H1 (cell line): ENCODE results near the gene FCMR. TPM values are rescaled to one million over a fixed set of nuclear protein-coding genes. Genes with fewer than 3 reads are reported as not detected.

Experiments used
- CTCF ChIA-PET: fragments of 300-600 bp; sonication (Branson Sonifier 250); formaldehyde crosslinking; loops from one replicate; lab custom pipeline; 2021; ENCODE audit not compliant: partially characterized antibody; lab: Charles Lee
- POLR2A ChIA-PET: fragments of 300-600 bp; sonication (Branson Sonifier 250); formaldehyde crosslinking; loops from one replicate; lab custom pipeline; 2021; ENCODE audit warnings: inconsistent platforms; ENCODE audit not compliant: partially characterized antibody; lab: Charles Lee
- DNase-seq, 2 experiments: peaks; one replicate each; pipeline versions ENCODE4 v3.0.0 to v3.0.0-alpha.2; 2010 to 2022; ENCODE audit warnings: low spot score in 2 of 2, low read depth in 1 of 2, mixed read lengths in 1 of 2
- FAIRE-seq: peaks from 2 replicates; lab custom pipeline; 2011; peaks lifted over from hg19 to GRCh38; lab: Jason Lieb, UNC
- H2AFZ ChIP-seq: 2 replicates; pipeline ENCODE4 v1.8.1; 2012; ENCODE audit warnings: low read length, inconsistent platforms
- H2AK5ac ChIP-seq: 2 replicates; pipeline ENCODE4 v1.6.1; 2013; ENCODE audit warnings: low read depth, low read length
- H2BK120ac ChIP-seq: replicated peaks from 2 replicates; pipeline ENCODE3; 2013; ENCODE audit warnings: low read depth, low read length, inconsistent platforms
- H2BK12ac ChIP-seq: 2 replicates; pipeline ENCODE4 v1.6.1; 2013; ENCODE audit warnings: low read depth, low read length
- H2BK15ac ChIP-seq: 2 replicates; pipeline ENCODE4 v1.6.1; 2013; ENCODE audit warnings: low read length
- H2BK20ac ChIP-seq: 2 replicates; pipeline ENCODE4 v1.6.1; 2013; ENCODE audit warnings: low read length
- H2BK5ac ChIP-seq: 2 replicates; pipeline ENCODE4 v1.6.1; 2013; ENCODE audit warnings: low read depth, low read length
- H3K14ac ChIP-seq: 2 replicates; pipeline ENCODE4 v1.6.1; 2013; ENCODE audit warnings: inconsistent platforms; ENCODE audit not compliant: insufficient read length
- H3K18ac ChIP-seq: 2 replicates; pipeline ENCODE4 v1.6.1; 2013; ENCODE audit warnings: low read length; ENCODE audit errors: extremely low read depth
- H3K23ac ChIP-seq: 2 replicates; pipeline ENCODE4 v1.6.1; 2013; ENCODE audit warnings: inconsistent platforms; ENCODE audit not compliant: insufficient read length
- H3K23me2 ChIP-seq: 2 replicates; pipeline ENCODE4 v1.6.1; 2013; ENCODE audit warnings: low read depth, low read length
- H3K27ac ChIP-seq: 2 replicates; pipeline ENCODE4 v1.6.1; 2011; ENCODE audit warnings: low read depth, low read length, inconsistent platforms
- H3K27me3 ChIP-seq, 4 experiments: replicated peaks in 1 of 4; 1 replicate in 1 of 4; 2 replicates in 3 of 4; pipeline versions ENCODE4 v1.6.1 to v1.8.1; 2011 to 2013; ENCODE audit warnings: low read length in 3 of 4, mild to moderate bottlenecking in 3 of 4, inconsistent platforms in 2 of 4, mixed read lengths in 2 of 4, moderate library complexity in 1 of 4; ENCODE audit not compliant: control insufficient read depth in 3 of 4, insufficient read depth in 3 of 4; ENCODE audit errors: extremely low read depth in 1 of 4
- H3K36me3 ChIP-seq, 4 experiments: 2 replicates each; pipeline versions ENCODE4 v1.6.1 to v1.8.1; 2011 to 2013; ENCODE audit warnings: mild to moderate bottlenecking in 4 of 4, low read length in 3 of 4, moderate library complexity in 2 of 4, control low read depth in 1 of 4, inconsistent platforms in 1 of 4; ENCODE audit not compliant: insufficient read depth in 4 of 4, control insufficient read depth in 2 of 4
- H3K4ac ChIP-seq: replicated peaks from 2 replicates; pipeline ENCODE3; 2013; ENCODE audit warnings: low read length, low read depth, mixed read lengths, inconsistent platforms; ENCODE audit not compliant: insufficient read length
- H3K4me1 ChIP-seq, 4 experiments: replicated peaks in 1 of 4; 1 replicate in 1 of 4; 2 replicates in 3 of 4; pipeline versions ENCODE4 v1.6.1 to v1.8.1; 2011 to 2013; ENCODE audit warnings: low read length in 3 of 4, inconsistent platforms in 2 of 4, mixed read lengths in 1 of 4; ENCODE audit not compliant: insufficient read depth in 4 of 4, control insufficient read depth in 3 of 4
- H3K4me2 ChIP-seq, 2 experiments: 2 replicates each; pipeline versions ENCODE4 v1.6.1 to v1.8.1; 2011 to 2013; ENCODE audit warnings: low read depth in 2 of 2, low read length in 2 of 2, control low read depth in 1 of 2, inconsistent platforms in 1 of 2, mild to moderate bottlenecking in 1 of 2; ENCODE audit not compliant: insufficient read depth in 1 of 2
- H3K4me3 ChIP-seq, 4 experiments: fragments of 200-600, 300-600 bp in 1 of 4; sonication (generic), shearing (Covaris generic), sonication (Bioruptor Twin) in 1 of 4; 2 replicates each; pipeline versions ENCODE4 v1.5.1 to v1.8.1; 2011 to 2016; ENCODE audit warnings: low read length in 4 of 4, low read depth in 3 of 4, control low read depth in 2 of 4, inconsistent platforms in 2 of 4, mild to moderate bottlenecking in 2 of 4, mixed read lengths in 1 of 4, moderate library complexity in 1 of 4; ENCODE audit not compliant: insufficient read depth in 2 of 4; ENCODE audit errors: extremely low read depth in 1 of 4
- H3K56ac ChIP-seq: replicated peaks from 2 replicates; pipeline ENCODE3; 2013; ENCODE audit warnings: low read depth, mild to moderate bottlenecking, mixed read lengths, low read length, inconsistent platforms; ENCODE audit not compliant: insufficient read length
- H3K79me1 ChIP-seq: 2 replicates; pipeline ENCODE4 v1.6.1; 2013; ENCODE audit warnings: low read depth, low read length, control low read depth
- H3K79me2 ChIP-seq, 2 experiments: 2 replicates each; pipeline versions ENCODE4 v1.6.1 to v1.8.1; 2012 to 2013; ENCODE audit warnings: low read length in 2 of 2, mild to moderate bottlenecking in 2 of 2, inconsistent platforms in 1 of 2; ENCODE audit not compliant: insufficient read depth in 2 of 2, control insufficient read depth in 1 of 2
- H3K9ac ChIP-seq, 4 experiments: replicated peaks in 1 of 4; 1 replicate in 1 of 4; 2 replicates in 3 of 4; pipeline versions ENCODE4 v1.6.1 to v1.8.1; 2011 to 2013; ENCODE audit warnings: low read depth in 3 of 4, low read length in 3 of 4, control low read depth in 2 of 4, mild to moderate bottlenecking in 2 of 4, moderate library complexity in 2 of 4, inconsistent platforms in 1 of 4; ENCODE audit errors: extremely low read depth in 1 of 4
- H3K9me3 ChIP-seq, 2 experiments: 2 replicates each; pipeline versions ENCODE4 v1.6.1 to v1.8.1; 2012 to 2013; ENCODE audit warnings: mild to moderate bottlenecking in 2 of 2, moderate library complexity in 2 of 2, control low read depth in 1 of 2, inconsistent platforms in 1 of 2, low read depth in 1 of 2, low read length in 1 of 2, mixed read lengths in 1 of 2; ENCODE audit not compliant: insufficient read depth in 2 of 2
- H4K20me1 ChIP-seq, 2 experiments: replicated peaks in 1 of 2; 2 replicates each; pipeline versions ENCODE3 to v1.8.1; 2011 to 2013; ENCODE audit warnings: inconsistent platforms in 2 of 2, low read length in 2 of 2, mild to moderate bottlenecking in 1 of 2; ENCODE audit not compliant: insufficient read depth in 2 of 2, control insufficient read depth in 1 of 2
- H4K5ac ChIP-seq: 2 replicates; pipeline ENCODE4 v1.6.1; 2013; ENCODE audit warnings: low read length, low read depth, mixed read lengths, inconsistent platforms; ENCODE audit not compliant: insufficient read length
- H4K8ac ChIP-seq: 2 replicates; pipeline ENCODE4 v1.8.0; 2013; ENCODE audit warnings: mild to moderate bottlenecking, moderate library complexity, low read length, inconsistent platforms; ENCODE audit not compliant: insufficient read depth; ENCODE audit errors: extremely low read depth
- H4K91ac ChIP-seq: replicated peaks from 2 replicates; pipeline ENCODE3; 2013; ENCODE audit warnings: low read length, mixed read lengths, inconsistent platforms; ENCODE audit not compliant: insufficient read length
- ASH2L ChIP-seq: fragments of 200-600, 300-600 bp; sonication (generic); IDR thresholded peaks from one replicate; pipeline ENCODE4 v1.7.1; 2017; ENCODE audit warnings: low read length
- CBX5 ChIP-seq: fragments of 300-800, 300-1000 bp; sonication (generic); IDR thresholded peaks from 2 replicates; pipeline ENCODE4 v1.7.1; 2016; ENCODE audit warnings: antibody characterized with exemption, low read length, low read depth
- HDAC2 ChIP-seq, 2 experiments: fragments of 300-600 bp in 1 of 2; sonication (generic) in 1 of 2; IDR thresholded peaks; 2 replicates each; pipeline ENCODE4 v1.6.1; 2011 to 2012; ENCODE audit warnings: low read depth in 2 of 2, low read length in 2 of 2, mild to moderate bottlenecking in 2 of 2, moderate library complexity in 2 of 2, borderline replicate concordance in 1 of 2, inconsistent platforms in 1 of 2
- JUND ChIP-seq: IDR thresholded peaks from 2 replicates; pipeline ENCODE4 v1.6.1; 2011; ENCODE audit warnings: mild to moderate bottlenecking, improper control_type of control experiment, low read length
- POU5F1 ChIP-seq: IDR thresholded peaks from 2 replicates; pipeline ENCODE4 v1.6.1; 2011; ENCODE audit warnings: low read depth, mild to moderate bottlenecking, low read length, moderate library complexity
- SP2 ChIP-seq: IDR thresholded peaks from 2 replicates; pipeline ENCODE4 v1.6.1; 2012; ENCODE audit warnings: mild to moderate bottlenecking, low read length, inconsistent platforms
- WGBS, 2 experiments: shearing (Covaris generic) in 1 of 2; methylation state at CpG; one replicate each; pipeline versions ENCODE4 v1.1.6 to v1.1.7; 2013 to 2015; ENCODE audit warnings: low lambda C conversion rate in 2 of 2, mixed read lengths in 2 of 2, inconsistent platforms in 1 of 2, low coverage in 1 of 2, missing lambda C conversion rate in 1 of 2; ENCODE audit not compliant: insufficient replicate concordance in 2 of 2, insufficient coverage in 1 of 2, insufficient read length in 1 of 2; ENCODE audit errors: extremely low coverage in 1 of 2, missing lambda C conversion rate in 1 of 2; 5-methylcytosine and 5-hydroxymethylcytosine counted together
- polyA plus RNA-seq, 7 experiments: library from polyadenylated mRNA; depleted of rRNA in 3 of 7; stranded (reverse) in 5 of 7; unstranded in 2 of 7; fragments of >200 nt in 5 of 7; fragments of 200-250 nt in 2 of 7; gene quantifications; 1 replicate in 5 of 7; 2 replicates in 1 of 7; 4 replicates in 1 of 7; pipeline versions ENCODE4 v1.2.1 to v1.2.3, GENCODE V29; 2011 to 2013; ENCODE audit warnings: missing spikeins in 2 of 7, mixed read lengths in 2 of 7
- total RNA-seq: library from RNA; stranded (reverse); fragmentation: NEBNext Ultra II Directional; extraction: Animal tissue kit (Norgen Biotek cat#: 25700); gene quantifications from 2 replicates; pipeline ENCODE4 v1.2.1, GENCODE V29; 2021

The FCMR gene
- total and polyA plus RNA-seq, 2 of the 8 experiments (the other 6 are each of a cell fraction or from before 2014, with no cell fraction given): 0.53 TPM; not detected in 1

DNA sequence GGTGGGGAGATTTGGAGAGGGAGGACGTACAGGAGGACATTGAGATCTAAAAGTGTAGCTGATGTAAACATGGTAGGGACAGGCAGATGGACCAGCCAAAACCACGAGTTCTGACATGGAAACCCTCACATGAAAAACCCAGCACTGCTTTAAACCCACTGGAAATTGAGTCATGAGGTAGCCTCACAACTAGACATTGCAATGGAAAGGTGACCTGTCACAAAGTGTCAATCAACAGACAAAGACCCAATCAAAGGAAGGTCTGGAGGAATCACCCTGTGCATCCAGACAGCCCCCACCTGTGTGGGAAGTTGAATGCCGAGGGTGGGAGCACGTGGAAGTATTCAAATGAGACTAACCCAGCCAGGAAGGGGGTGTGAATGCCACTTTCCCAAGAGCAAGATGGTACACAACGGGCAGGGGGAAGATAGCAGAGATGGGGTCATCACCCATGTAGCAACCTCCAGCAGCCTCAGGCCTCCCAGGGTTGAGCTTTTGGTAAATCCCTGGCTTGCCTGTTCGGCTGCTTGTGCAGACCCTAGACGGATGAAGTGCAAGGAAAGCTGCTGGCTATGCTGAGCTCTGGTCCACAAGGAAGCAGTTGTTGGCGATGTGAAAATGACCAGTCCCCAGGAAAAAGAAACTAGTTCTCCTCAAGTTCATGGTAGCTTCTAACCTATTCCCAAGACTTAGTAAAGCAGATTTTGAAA is 5.6 kb downstream of the FCMR start:
- no peak overlapping the region for H2AK5ac ChIP-seq
- H2AFZ ChIP-seq: no peak overlapping the region
- H2BK15ac ChIP-seq: no peak overlapping the region
- H3K18ac ChIP-seq: no peak overlapping the region
- no peak overlapping the region for H4K91ac ChIP-seq
- FAIRE-seq (no peak), DNase-seq (no peak)
- H3K36me3 ChIP-seq: no peaks in the 10 kb centered on the region
- H3K4me1 ChIP-seq: no peaks in the 10 kb centered on the region
- no peak overlapping the region for H3K4ac ChIP-seq
- no peak overlapping the region for H2BK5ac ChIP-seq
- H3K9me3 ChIP-seq: no peaks in the 10 kb centered on the region
- H4K5ac ChIP-seq: no peak overlapping the region
- POLR2A ChIA-PET: no interaction called here
- no peak overlapping the region for H3K14ac ChIP-seq
- H3K4me2 ChIP-seq: no peak overlapping the region
- TF ChIP-seq CBX5: no peak
- TF ChIP-seq HDAC2 (IDR thresholded peaks at IDR 0.05; ENCODE audit: borderline replicate concordance in 1 of 2, low read depth in 2 of 2, low read length in 2 of 2): no peak
- TF ChIP-seq ASH2L: no peak
- TF ChIP-seq JUND: no peak
- no peak for TF ChIP-seq SP2
- no peak for TF ChIP-seq POU5F1
- TF ChIP-seq, all 59 proteins: peak for 0
- Histone ChIP-seq H3K56ac (no peak overlapping the region), H3K79me1 (no peaks in the 10 kb centered on the region), H2BK20ac (no peak overlapping the region), H3K79me2 (no peaks in the 10 kb centered on the region), H3K27ac (no peak overlapping the region), H3K9ac (no peak overlapping the region), H3K23ac (no peak overlapping the region), H2BK120ac (no peak overlapping the region), H4K20me1 (no peaks in the 10 kb centered on the region), H3K27me3 (no peaks in the 10 kb centered on the region), H3K4me3 (no peak overlapping the region), H2BK12ac (no peak overlapping the region), H3K23me2 (no peaks in the 10 kb centered on the region; the same call in 1 of the 2 replicates), H4K8ac (no peak overlapping the region; the same call in 1 of the 2 replicates)
- CTCF ChIA-PET: interaction anchor here (0.8 to 12.9 kb wide), 9 partner anchors 10 to 182 kb away, joined by 3 to 180 read pairs (median 6); no protein-coding TSS in a partner anchor
- 79% methylated on average over 7 of the region's 8 CpGs; no CpG with 5 or more reads in 1 of the 2 experiments for WGBS, 2 experiments
